H1 (cell line): ENCODE data around the gene WDR26. TPM values are rescaled to one million over a fixed set of nuclear protein-coding genes. Genes with fewer than 3 reads are reported as not detected.

Experiments used
- CTCF ChIA-PET: fragments of 300-600 bp; sonication (Branson Sonifier 250); formaldehyde crosslinking; loops from one replicate; lab custom pipeline; 2021; ENCODE audit not compliant: partially characterized antibody; lab: Charles Lee
- POLR2A ChIA-PET: fragments of 300-600 bp; sonication (Branson Sonifier 250); formaldehyde crosslinking; loops from one replicate; lab custom pipeline; 2021; ENCODE audit warnings: inconsistent platforms; ENCODE audit not compliant: partially characterized antibody; lab: Charles Lee
- DNase-seq, 2 experiments: peaks; one replicate each; pipeline versions ENCODE4 v3.0.0 to v3.0.0-alpha.2; 2010 to 2022; ENCODE audit warnings: low spot score in 2 of 2, low read depth in 1 of 2, mixed read lengths in 1 of 2
- FAIRE-seq: peaks from 2 replicates; lab custom pipeline; 2011; peaks lifted over from hg19 to GRCh38; lab: Jason Lieb, UNC
- H2AFZ ChIP-seq: 2 replicates; pipeline ENCODE4 v1.8.1; 2012; ENCODE audit warnings: low read length, inconsistent platforms
- H2AK5ac ChIP-seq: 2 replicates; pipeline ENCODE4 v1.6.1; 2013; ENCODE audit warnings: low read depth, low read length
- H2BK120ac ChIP-seq: replicated peaks from 2 replicates; pipeline ENCODE3; 2013; ENCODE audit warnings: low read depth, low read length, inconsistent platforms
- H2BK12ac ChIP-seq: 2 replicates; pipeline ENCODE4 v1.6.1; 2013; ENCODE audit warnings: low read depth, low read length
- H2BK15ac ChIP-seq: 2 replicates; pipeline ENCODE4 v1.6.1; 2013; ENCODE audit warnings: low read length
- H2BK20ac ChIP-seq: 2 replicates; pipeline ENCODE4 v1.6.1; 2013; ENCODE audit warnings: low read length
- H2BK5ac ChIP-seq: 2 replicates; pipeline ENCODE4 v1.6.1; 2013; ENCODE audit warnings: low read depth, low read length
- H3K14ac ChIP-seq: 2 replicates; pipeline ENCODE4 v1.6.1; 2013; ENCODE audit warnings: inconsistent platforms; ENCODE audit not compliant: insufficient read length
- H3K18ac ChIP-seq: 2 replicates; pipeline ENCODE4 v1.6.1; 2013; ENCODE audit warnings: low read length; ENCODE audit errors: extremely low read depth
- H3K23ac ChIP-seq: 2 replicates; pipeline ENCODE4 v1.6.1; 2013; ENCODE audit warnings: inconsistent platforms; ENCODE audit not compliant: insufficient read length
- H3K23me2 ChIP-seq: 2 replicates; pipeline ENCODE4 v1.6.1; 2013; ENCODE audit warnings: low read depth, low read length
- H3K27ac ChIP-seq: 2 replicates; pipeline ENCODE4 v1.6.1; 2011; ENCODE audit warnings: low read depth, low read length, inconsistent platforms
- H3K27me3 ChIP-seq, 4 experiments: replicated peaks in 1 of 4; 1 replicate in 1 of 4; 2 replicates in 3 of 4; pipeline versions ENCODE4 v1.6.1 to v1.8.1; 2011 to 2013; ENCODE audit warnings: low read length in 3 of 4, mild to moderate bottlenecking in 3 of 4, inconsistent platforms in 2 of 4, mixed read lengths in 2 of 4, moderate library complexity in 1 of 4; ENCODE audit not compliant: control insufficient read depth in 3 of 4, insufficient read depth in 3 of 4; ENCODE audit errors: extremely low read depth in 1 of 4
- H3K36me3 ChIP-seq, 4 experiments: 2 replicates each; pipeline versions ENCODE4 v1.6.1 to v1.8.1; 2011 to 2013; ENCODE audit warnings: mild to moderate bottlenecking in 4 of 4, low read length in 3 of 4, moderate library complexity in 2 of 4, control low read depth in 1 of 4, inconsistent platforms in 1 of 4; ENCODE audit not compliant: insufficient read depth in 4 of 4, control insufficient read depth in 2 of 4
- H3K4ac ChIP-seq: replicated peaks from 2 replicates; pipeline ENCODE3; 2013; ENCODE audit warnings: low read length, low read depth, mixed read lengths, inconsistent platforms; ENCODE audit not compliant: insufficient read length
- H3K4me1 ChIP-seq, 4 experiments: replicated peaks in 1 of 4; 1 replicate in 1 of 4; 2 replicates in 3 of 4; pipeline versions ENCODE4 v1.6.1 to v1.8.1; 2011 to 2013; ENCODE audit warnings: low read length in 3 of 4, inconsistent platforms in 2 of 4, mixed read lengths in 1 of 4; ENCODE audit not compliant: insufficient read depth in 4 of 4, control insufficient read depth in 3 of 4
- H3K4me2 ChIP-seq, 2 experiments: 2 replicates each; pipeline versions ENCODE4 v1.6.1 to v1.8.1; 2011 to 2013; ENCODE audit warnings: low read depth in 2 of 2, low read length in 2 of 2, control low read depth in 1 of 2, inconsistent platforms in 1 of 2, mild to moderate bottlenecking in 1 of 2; ENCODE audit not compliant: insufficient read depth in 1 of 2
- H3K4me3 ChIP-seq, 4 experiments: fragments of 200-600, 300-600 bp in 1 of 4; sonication (generic), shearing (Covaris generic), sonication (Bioruptor Twin) in 1 of 4; 2 replicates each; pipeline versions ENCODE4 v1.5.1 to v1.8.1; 2011 to 2016; ENCODE audit warnings: low read length in 4 of 4, low read depth in 3 of 4, control low read depth in 2 of 4, inconsistent platforms in 2 of 4, mild to moderate bottlenecking in 2 of 4, mixed read lengths in 1 of 4, moderate library complexity in 1 of 4; ENCODE audit not compliant: insufficient read depth in 2 of 4; ENCODE audit errors: extremely low read depth in 1 of 4
- H3K56ac ChIP-seq: replicated peaks from 2 replicates; pipeline ENCODE3; 2013; ENCODE audit warnings: low read depth, mild to moderate bottlenecking, mixed read lengths, low read length, inconsistent platforms; ENCODE audit not compliant: insufficient read length
- H3K79me1 ChIP-seq: 2 replicates; pipeline ENCODE4 v1.6.1; 2013; ENCODE audit warnings: low read depth, low read length, control low read depth
- H3K79me2 ChIP-seq, 2 experiments: 2 replicates each; pipeline versions ENCODE4 v1.6.1 to v1.8.1; 2012 to 2013; ENCODE audit warnings: low read length in 2 of 2, mild to moderate bottlenecking in 2 of 2, inconsistent platforms in 1 of 2; ENCODE audit not compliant: insufficient read depth in 2 of 2, control insufficient read depth in 1 of 2
- H3K9ac ChIP-seq, 4 experiments: replicated peaks in 1 of 4; 1 replicate in 1 of 4; 2 replicates in 3 of 4; pipeline versions ENCODE4 v1.6.1 to v1.8.1; 2011 to 2013; ENCODE audit warnings: low read depth in 3 of 4, low read length in 3 of 4, control low read depth in 2 of 4, mild to moderate bottlenecking in 2 of 4, moderate library complexity in 2 of 4, inconsistent platforms in 1 of 4; ENCODE audit errors: extremely low read depth in 1 of 4
- H3K9me3 ChIP-seq, 2 experiments: 2 replicates each; pipeline versions ENCODE4 v1.6.1 to v1.8.1; 2012 to 2013; ENCODE audit warnings: mild to moderate bottlenecking in 2 of 2, moderate library complexity in 2 of 2, control low read depth in 1 of 2, inconsistent platforms in 1 of 2, low read depth in 1 of 2, low read length in 1 of 2, mixed read lengths in 1 of 2; ENCODE audit not compliant: insufficient read depth in 2 of 2
- H4K20me1 ChIP-seq, 2 experiments: replicated peaks in 1 of 2; 2 replicates each; pipeline versions ENCODE3 to v1.8.1; 2011 to 2013; ENCODE audit warnings: inconsistent platforms in 2 of 2, low read length in 2 of 2, mild to moderate bottlenecking in 1 of 2; ENCODE audit not compliant: insufficient read depth in 2 of 2, control insufficient read depth in 1 of 2
- H4K5ac ChIP-seq: 2 replicates; pipeline ENCODE4 v1.6.1; 2013; ENCODE audit warnings: low read length, low read depth, mixed read lengths, inconsistent platforms; ENCODE audit not compliant: insufficient read length
- H4K8ac ChIP-seq: 2 replicates; pipeline ENCODE4 v1.8.0; 2013; ENCODE audit warnings: mild to moderate bottlenecking, moderate library complexity, low read length, inconsistent platforms; ENCODE audit not compliant: insufficient read depth; ENCODE audit errors: extremely low read depth
- H4K91ac ChIP-seq: replicated peaks from 2 replicates; pipeline ENCODE3; 2013; ENCODE audit warnings: low read length, mixed read lengths, inconsistent platforms; ENCODE audit not compliant: insufficient read length
- CBX8 ChIP-seq: fragments of 300-800, 300-1000 bp; sonication (generic); IDR thresholded peaks from 2 replicates; pipeline ENCODE4 v1.7.1; 2016; ENCODE audit warnings: low read depth, low read length, borderline replicate concordance
- MAX ChIP-seq: IDR thresholded peaks from 2 replicates; pipeline ENCODE4 v1.6.1; 2012; ENCODE audit warnings: inconsistent platforms
- WGBS, 2 experiments: shearing (Covaris generic) in 1 of 2; methylation state at CpG; one replicate each; pipeline versions ENCODE4 v1.1.6 to v1.1.7; 2013 to 2015; ENCODE audit warnings: low lambda C conversion rate in 2 of 2, mixed read lengths in 2 of 2, inconsistent platforms in 1 of 2, low coverage in 1 of 2, missing lambda C conversion rate in 1 of 2; ENCODE audit not compliant: insufficient replicate concordance in 2 of 2, insufficient coverage in 1 of 2, insufficient read length in 1 of 2; ENCODE audit errors: extremely low coverage in 1 of 2, missing lambda C conversion rate in 1 of 2; 5-methylcytosine and 5-hydroxymethylcytosine counted together
- polyA plus RNA-seq, 7 experiments: library from polyadenylated mRNA; depleted of rRNA in 3 of 7; stranded (reverse) in 5 of 7; unstranded in 2 of 7; fragments of >200 nt in 5 of 7; fragments of 200-250 nt in 2 of 7; gene quantifications; 1 replicate in 5 of 7; 2 replicates in 1 of 7; 4 replicates in 1 of 7; pipeline versions ENCODE4 v1.2.1 to v1.2.3, GENCODE V29; 2011 to 2013; ENCODE audit warnings: missing spikeins in 2 of 7, mixed read lengths in 2 of 7
- total RNA-seq: library from RNA; stranded (reverse); fragmentation: NEBNext Ultra II Directional; extraction: Animal tissue kit (Norgen Biotek cat#: 25700); gene quantifications from 2 replicates; pipeline ENCODE4 v1.2.1, GENCODE V29; 2021

Gene WDR26
- total and polyA plus RNA-seq, 2 of the 8 experiments (the other 6 are each of a cell fraction or from before 2014, with no cell fraction given), result 18.0 to 72.5 TPM

- 93% methylated on average over 7 of the region's 7 CpGs; no CpG with 5 or more reads in 1 of the 2 experiments for WGBS, 2 experiments
- DNase-seq (no peak), FAIRE-seq (no peak)
- no peak overlapping the region for H2BK15ac ChIP-seq
- TF ChIP-seq CBX8 (no peak), MAX (no peak)
- H3K27me3 ChIP-seq, result no peaks in the 10 kb centered on the region
- no peaks in the 10 kb centered on the region; the same call in 1 of the 2 replicates for H3K23me2 ChIP-seq
- no peak overlapping the region for H2AFZ ChIP-seq
- H3K9ac ChIP-seq, result no peak overlapping the region
- no peak overlapping the region for H3K14ac ChIP-seq
- no peak overlapping the region for H4K5ac ChIP-seq
- POLR2A ChIA-PET, result interaction anchor here (1.2 to 1.7 kb wide), 3 partner anchors 9 to 55 kb away, joined by 3 to 4 read pairs (median 3); no protein-coding TSS in a partner anchor
- H2AK5ac ChIP-seq, result no peak overlapping the region
- no peaks in the 10 kb centered on the region; the same call in 1 of the 2 replicates for H3K79me1 ChIP-seq
- no peak overlapping the region for H2BK12ac ChIP-seq
- H4K20me1 ChIP-seq, result peaks cover under 1 to 2% of the 10 kb centered on the region in 2 experiments
- H3K56ac ChIP-seq, result no peak overlapping the region
- no peak overlapping the region for H3K18ac ChIP-seq
- no peak overlapping the region for H3K4me3 ChIP-seq
- H3K23ac ChIP-seq, result no peak overlapping the region
- no peak overlapping the region for H2BK120ac ChIP-seq
- H3K9me3 ChIP-seq, result no peaks in the 10 kb centered on the region
- no peak overlapping the region for H4K91ac ChIP-seq
- CTCF ChIA-PET, result interaction anchor here (1.1 to 1.3 kb wide), 2 partner anchors 19 to 472 kb away, joined by 3 read pairs; no protein-coding TSS in a partner anchor
- H3K36me3 ChIP-seq, result no peaks in the 10 kb centered on the region
- no peaks in the 10 kb centered on the region for H3K79me2 ChIP-seq
- H3K27ac ChIP-seq, result no peak overlapping the region
- H3K4ac ChIP-seq, result no peak overlapping the region
- no peak overlapping the region for H2BK20ac ChIP-seq
- no peak overlapping the region for H4K8ac ChIP-seq
- no peak overlapping the region for H2BK5ac ChIP-seq
- H3K4me2 ChIP-seq, result no peak overlapping the region
- peaks cover 0 to 5% (median 0%) of the 10 kb centered on the region in 4 experiments; a peak in 1 of 7 replicates for H3K4me1 ChIP-seq
Observed at GRCh38 chr1:224450561-224451350, 16.2 kb upstream of the WDR26 start.
